Measurements from ENCODE around the gene CEP72.
A peak's percentile ranks its signal among the peaks of the same experiment; 100 is the strongest.

Gene CEP72

GRCh38 chr5:609506-609905 is 2.6 kb upstream of the CEP72 start:
- TF ChIP-seq SNAI2 (CRISPR knock-in tag; IDR thresholded peaks at IDR 0.05) (no peak), TOX (CRISPR knock-in tag; IDR thresholded peaks at IDR 0.05; ENCODE audit: borderline replicate concordance) (no peak), ESRRG (CRISPR knock-in tag; IDR thresholded peaks at IDR 0.05) (no peak), ISL1 (CRISPR knock-in tag; IDR thresholded peaks at IDR 0.05) (no peak), CREB5 (CRISPR knock-in tag; IDR thresholded peaks at IDR 0.05; ENCODE audit: low read depth) (no peak)
- ATAC-seq = no peak

- no peak for ATAC-seq
- TF ChIP-seq PPARA (CRISPR knock-in tag; IDR thresholded peaks at IDR 0.05; ENCODE audit: borderline replicate concordance) (no peak), ESRRG (CRISPR knock-in tag; IDR thresholded peaks at IDR 0.05) (no peak), ZNF8 (CRISPR knock-in tag; IDR thresholded peaks at IDR 0.05) (no peak), PATZ1 (CRISPR knock-in tag; IDR thresholded peaks at IDR 0.05; ENCODE audit: borderline replicate concordance) (no peak), OSR1 (CRISPR knock-in tag; IDR thresholded peaks at IDR 0.05) (no peak), ZNF565 (CRISPR knock-in tag; conservative IDR thresholded peaks at IDR 0.05; ENCODE audit: low read depth) (no peak), ISL1 (CRISPR knock-in tag; IDR thresholded peaks at IDR 0.05) (no peak), SNAI2 (CRISPR knock-in tag; IDR thresholded peaks at IDR 0.05) (no peak)
Observed at GRCh38 chr5:610011-610743, 2.0 kb upstream of the CEP72 start.

GRCh38 chr5:610744-611730 is 1.1 kb upstream of the CEP72 start:
- ATAC-seq = no peak
- TF ChIP-seq ZC3H10 (CRISPR knock-in tag; IDR thresholded peaks at IDR 0.05) (no peak), TOX (CRISPR knock-in tag; IDR thresholded peaks at IDR 0.05; ENCODE audit: borderline replicate concordance) (no peak)

GRCh38 chr5:612498-613424 is 621 bp downstream of the CEP72 start:
- ATAC-seq = peak; percentile 39
- TF ChIP-seq ISL1 (CRISPR knock-in tag; IDR thresholded peaks at IDR 0.05) (no peak), RARB (CRISPR knock-in tag; IDR thresholded peaks at IDR 0.05) (no peak), ZNF565 (CRISPR knock-in tag; conservative IDR thresholded peaks at IDR 0.05; ENCODE audit: low read depth) (no peak), SNAI2 (CRISPR knock-in tag; IDR thresholded peaks at IDR 0.05) (no peak), ZNF70 (CRISPR knock-in tag; IDR thresholded peaks at IDR 0.05) (no peak), ESRRG (CRISPR knock-in tag; IDR thresholded peaks at IDR 0.05) (no peak), TOX (CRISPR knock-in tag; IDR thresholded peaks at IDR 0.05; ENCODE audit: borderline replicate concordance) (no peak), ZFP3 (CRISPR knock-in tag; IDR thresholded peaks at IDR 0.05) (no peak), CSDC2 (CRISPR knock-in tag; IDR thresholded peaks at IDR 0.05) (no peak), PPARA (CRISPR knock-in tag; IDR thresholded peaks at IDR 0.05; ENCODE audit: borderline replicate concordance) (no peak), OSR1 (CRISPR knock-in tag; IDR thresholded peaks at IDR 0.05) (no peak)

GRCh38 chr5:616484-617039 is 4.4 kb downstream of the CEP72 start:
- no peak for TF ChIP-seq PPARA (CRISPR knock-in tag; IDR thresholded peaks at IDR 0.05; ENCODE audit: borderline replicate concordance)
- no peak for TF ChIP-seq GLIS3 (CRISPR knock-in tag; IDR thresholded peaks at IDR 0.05)
- no peak for TF ChIP-seq CSDC2 (CRISPR knock-in tag; IDR thresholded peaks at IDR 0.05)
- no peak for TF ChIP-seq ISL1 (CRISPR knock-in tag; IDR thresholded peaks at IDR 0.05)
- no peak for TF ChIP-seq ZNF565 (CRISPR knock-in tag; conservative IDR thresholded peaks at IDR 0.05; ENCODE audit: low read depth)

GRCh38 chr5:617896-618295 is 5.8 kb downstream of the CEP72 start:
- ATAC-seq = no peak
- no peak for TF ChIP-seq TCF4 (CRISPR knock-in tag; IDR thresholded peaks at IDR 0.05; ENCODE audit: borderline replicate concordance)
- TF ChIP-seq CREB5 (CRISPR knock-in tag; IDR thresholded peaks at IDR 0.05; ENCODE audit: low read depth) = no peak
- TF ChIP-seq OSR1 (CRISPR knock-in tag; IDR thresholded peaks at IDR 0.05) = no peak
- no peak for TF ChIP-seq RARB (CRISPR knock-in tag; IDR thresholded peaks at IDR 0.05)
- TF ChIP-seq ZFP30 (CRISPR knock-in tag; IDR thresholded peaks at IDR 0.05) = no peak
- no peak for TF ChIP-seq CSDC2 (CRISPR knock-in tag; IDR thresholded peaks at IDR 0.05)
- TF ChIP-seq ISL1 (CRISPR knock-in tag; IDR thresholded peaks at IDR 0.05) = no peak

More at GRCh38 chr5:616484-617039, 4.4 kb downstream of the CEP72 start:
- ATAC-seq = no peak

Data from SK-N-SH treated with all-trans-retinoic acid at 6 μM for 48 hours (cell line).